GF-D8 (cell line): ENCODE measurements around the gene SLC30A2.
"Not testable (repeated sequence)": the region's sequence is repeated elsewhere in the genome, so short reads cannot be mapped to it uniquely, and the experiment has no call there.

Experiments used
- DNase-seq: peaks from one replicate; lab custom pipeline; 2025; lab: John Stamatoyannopoulos, UW

Gene SLC30A2

DNA sequence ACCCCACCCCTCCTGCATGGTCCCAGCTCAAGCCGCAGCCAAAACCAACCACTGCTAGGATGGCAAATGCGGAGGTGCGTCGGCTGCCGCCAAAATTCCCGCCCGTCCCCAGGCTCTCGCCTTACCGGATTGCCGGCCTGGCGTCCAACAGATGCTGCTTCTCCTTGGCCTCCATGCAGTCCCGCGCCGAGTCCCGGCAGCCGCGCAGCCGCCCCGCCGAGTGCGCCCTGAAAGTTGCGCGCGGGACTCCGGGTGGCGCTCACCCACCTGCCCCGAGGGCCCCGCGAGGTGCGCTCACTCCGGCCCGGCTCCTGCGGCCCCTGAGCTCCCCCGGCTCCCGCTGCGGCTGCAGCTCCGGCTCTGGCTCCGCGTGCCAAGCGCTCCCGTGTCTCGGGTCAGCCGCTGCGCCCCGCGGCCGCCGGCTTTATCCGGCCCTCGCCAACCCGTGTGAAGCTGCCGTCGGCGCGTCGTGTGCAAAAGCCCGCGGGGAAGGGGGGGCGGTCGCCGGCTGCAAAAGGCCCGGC is at the start of gene SLC30A2:
Gene SLC30A2, minus strand, starts transcription at position 397 of the 524 bp plus-strand sequence. Its CDS starts 222 bp downstream, at position 175.
- no peak for DNase-seq

GRCh38 chr1:26094677-26095383 is 48.9 kb upstream of the SLC30A2 start:
- no peak for DNase-seq

- DNase-seq, result no peak
Observed at GRCh38 chr1:26094076-26094669, 48.3 kb upstream of the SLC30A2 start.

DNA sequence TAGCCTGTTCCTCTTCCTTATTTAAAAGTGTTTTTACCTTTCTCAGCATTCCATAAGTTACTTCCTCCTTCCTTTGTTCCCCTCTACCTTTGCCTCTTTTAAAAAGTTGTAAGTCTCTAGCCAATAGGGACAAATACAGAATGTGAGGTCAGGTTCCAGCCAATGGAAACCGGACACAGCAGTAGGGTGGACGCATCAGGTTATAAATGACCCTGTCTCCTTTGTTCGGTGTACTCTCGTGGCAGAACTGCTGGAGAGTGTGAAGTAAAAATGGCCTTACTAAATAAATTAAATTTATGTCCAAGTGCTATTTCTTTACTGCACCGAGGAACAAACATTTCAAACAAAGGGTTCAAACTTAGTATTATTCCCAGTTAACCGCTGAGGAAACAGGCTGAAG is 47.7 kb upstream of the SLC30A2 start:
- DNase-seq, result not testable (repeated sequence)

DNA sequence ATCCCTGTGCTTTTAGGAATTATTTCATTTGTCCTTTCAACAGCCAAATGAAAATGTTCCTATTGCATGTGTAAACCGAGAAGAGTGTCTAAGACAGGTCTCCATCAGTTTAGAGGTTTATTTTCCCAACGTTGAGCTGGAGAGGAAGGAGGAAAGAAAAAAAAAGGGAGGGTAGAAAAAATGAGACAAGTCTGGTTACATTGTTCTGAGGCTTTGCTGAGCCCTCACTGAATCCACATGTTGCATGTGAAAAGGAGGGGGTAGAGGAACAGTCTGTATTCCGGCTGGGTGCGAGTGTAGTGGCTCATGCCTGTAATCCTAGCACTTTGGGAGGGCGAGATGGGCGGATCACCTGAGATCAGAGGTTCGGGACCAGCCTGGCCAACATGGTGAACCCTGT is 46.5 kb upstream of the SLC30A2 start:
- DNase-seq, result no peak

DNA sequence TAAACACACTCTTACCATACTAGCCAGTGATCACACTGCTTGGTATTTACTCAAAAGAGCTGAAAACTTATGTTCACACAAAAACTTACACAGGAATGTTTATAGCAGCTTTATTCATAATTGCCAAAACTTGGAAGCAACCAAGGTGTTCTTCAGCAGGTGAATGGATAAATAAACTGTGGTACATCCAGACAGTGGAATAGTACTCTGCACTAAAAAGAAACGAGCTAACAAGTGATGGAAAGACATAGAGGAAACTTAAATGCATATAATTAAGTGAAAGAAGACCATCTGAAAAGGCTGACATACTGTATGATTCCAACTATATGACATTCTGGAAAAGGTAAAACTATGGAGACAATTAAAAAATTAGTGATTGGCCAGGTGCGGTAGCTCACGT is 45.0 kb upstream of the SLC30A2 start:
- no peak for DNase-seq

GRCh38 chr1:26089125-26089524 is 43.2 kb upstream of the SLC30A2 start:
- DNase-seq, result no peak

GRCh38 chr1:26084844-26085243 is 38.9 kb upstream of the SLC30A2 start:
- no peak for DNase-seq

DNA sequence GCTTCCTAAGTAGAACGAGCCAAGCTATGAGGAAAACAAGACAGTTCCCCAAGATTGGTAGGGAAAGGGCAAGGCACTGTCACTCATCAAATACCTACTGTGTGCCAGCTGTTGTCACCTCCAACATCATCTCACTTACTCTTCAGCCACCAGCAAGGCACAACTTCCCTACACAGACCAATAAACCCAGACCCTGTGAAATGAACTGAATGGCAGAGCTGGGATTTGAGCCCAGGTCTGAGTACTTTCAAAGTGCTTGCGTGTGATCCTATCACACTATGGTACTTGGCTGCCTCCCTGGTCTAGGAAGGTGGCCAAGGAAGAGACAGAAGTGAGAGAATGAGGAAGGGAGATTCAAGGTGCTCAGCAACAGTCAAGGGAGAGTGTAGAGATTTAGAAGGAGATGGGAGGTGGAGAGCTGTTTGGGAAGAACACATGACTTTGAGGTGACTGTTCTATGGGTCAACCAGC is 38.2 kb upstream of the SLC30A2 start:
- no peak for DNase-seq

- no peak for DNase-seq
Observed at GRCh38 chr1:26083208-26083607, 37.3 kb upstream of the SLC30A2 start.

- DNase-seq, result no peak
Observed at GRCh38 chr1:26082020-26082350, 36.1 kb upstream of the SLC30A2 start.

- DNase-seq, result no peak
Observed at GRCh38 chr1:26081267-26082019, 35.5 kb upstream of the SLC30A2 start.

DNA sequence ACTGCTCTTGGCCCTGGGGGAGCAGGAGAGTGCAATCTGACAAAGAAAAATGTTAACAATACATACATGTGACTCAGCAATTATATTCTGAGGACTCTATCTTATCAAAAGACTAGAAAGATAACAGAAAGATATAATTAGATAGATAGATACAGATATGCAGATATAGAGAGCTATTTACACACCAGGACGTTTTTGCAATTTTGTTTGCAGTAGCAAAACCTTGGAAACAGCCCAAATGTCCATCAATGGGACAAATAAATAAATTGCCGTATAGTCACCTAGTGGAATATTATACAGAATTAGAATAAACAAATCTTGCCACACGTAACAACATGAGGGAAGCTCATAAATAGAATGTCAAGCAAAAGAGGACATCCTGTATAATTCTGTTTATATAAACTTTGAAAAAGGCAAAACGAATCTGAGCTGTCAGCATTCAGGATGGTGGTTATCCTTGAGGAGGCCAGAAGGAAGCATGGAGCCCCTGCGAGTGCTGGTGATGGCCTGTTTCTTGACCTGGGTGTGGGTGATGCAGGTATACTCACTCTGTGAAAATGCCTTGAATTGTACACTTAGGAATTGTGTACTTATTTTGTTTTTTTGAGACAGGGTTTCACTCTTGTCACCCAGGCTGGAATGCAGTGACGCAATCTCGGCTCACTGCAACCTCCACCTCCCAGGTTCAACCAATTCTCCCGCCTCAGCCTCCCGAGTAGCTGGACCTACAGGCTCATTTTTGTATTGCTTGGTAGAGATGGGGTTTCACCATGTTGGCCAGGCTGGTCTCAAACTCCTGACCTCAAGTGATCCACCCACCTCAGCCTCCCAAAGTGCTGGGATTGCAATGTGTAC is 34.3 kb upstream of the SLC30A2 start:
- DNase-seq, result no peak

DNA sequence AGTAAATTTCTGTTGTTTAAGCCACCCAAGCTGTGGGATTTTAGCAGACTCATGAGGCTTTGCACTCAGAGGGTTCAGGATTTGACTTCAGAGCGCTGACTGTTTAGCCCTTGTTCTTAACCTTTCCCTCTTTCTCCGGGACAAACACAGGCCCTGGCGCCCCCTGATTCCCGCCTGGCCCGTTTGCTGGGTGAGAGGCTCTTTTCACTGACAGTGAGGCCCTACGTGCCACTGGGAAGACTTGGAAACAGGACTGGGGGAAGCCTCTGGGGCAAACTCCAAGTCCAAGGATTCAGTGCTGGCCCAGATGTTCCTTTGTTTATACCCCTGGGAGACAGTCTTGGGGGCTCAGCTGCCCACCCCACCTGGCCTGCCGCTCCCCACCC is 33.3 kb upstream of the SLC30A2 start:
- DNase-seq, result no peak

DNA sequence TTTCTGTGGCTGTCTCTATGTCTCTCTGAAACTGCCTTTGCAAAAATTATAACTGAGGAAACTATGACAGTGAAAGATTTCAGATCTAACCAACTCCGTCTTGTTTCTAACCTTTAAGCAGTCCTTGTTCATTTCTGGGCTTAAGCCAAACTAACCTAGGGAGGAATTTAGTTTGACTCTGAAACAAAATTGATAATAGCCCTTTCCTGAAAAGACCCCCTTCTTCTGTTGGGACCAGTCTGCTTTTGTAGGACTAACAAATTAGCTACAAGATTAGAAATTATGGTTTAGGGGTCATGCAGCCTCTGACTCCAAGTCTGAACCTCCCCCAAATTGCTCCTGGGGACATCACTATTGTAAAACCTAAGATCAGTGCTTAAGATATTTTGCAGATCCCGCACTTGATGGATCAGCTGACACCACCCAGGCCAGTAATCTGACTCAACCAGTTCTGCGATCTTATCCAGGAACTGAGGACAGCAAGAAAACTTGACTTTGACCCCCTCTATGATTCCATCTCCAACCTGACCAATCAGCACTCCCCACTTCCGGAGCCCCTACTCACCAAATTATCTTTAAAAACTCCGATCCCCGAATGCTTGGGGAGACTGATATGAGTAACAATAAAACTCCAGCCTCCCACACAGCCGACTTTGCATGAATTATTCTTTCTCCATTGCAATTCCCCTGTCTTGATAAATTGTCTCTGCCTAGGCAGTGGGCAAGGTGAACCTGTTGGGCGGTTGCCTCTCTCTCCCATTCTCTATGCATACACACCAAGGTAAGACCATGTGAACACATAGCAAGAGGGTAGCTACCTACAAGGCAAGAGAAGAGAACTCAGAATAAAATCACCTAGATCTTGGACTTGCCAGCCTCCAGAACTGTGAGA is 32.6 kb upstream of the SLC30A2 start:
- no peak for DNase-seq

DNA sequence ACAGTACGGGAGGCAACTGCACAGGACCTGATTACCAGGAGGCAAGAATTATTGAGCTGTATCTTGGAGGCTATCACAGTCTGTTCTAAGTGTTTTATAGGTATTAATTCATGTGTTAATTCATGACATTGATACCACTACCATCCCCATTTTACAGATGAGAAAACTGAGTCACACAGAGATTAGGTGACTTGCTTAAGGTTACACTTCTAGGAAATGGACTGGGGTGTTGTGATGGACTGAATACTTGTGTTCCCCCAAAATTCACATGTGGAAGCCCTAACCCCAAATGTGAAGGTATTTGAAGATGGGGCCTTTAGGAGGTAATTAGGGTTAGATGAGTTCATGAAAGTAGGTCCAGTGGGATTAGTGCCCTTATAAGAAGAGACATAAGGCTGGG is 31.6 kb upstream of the SLC30A2 start:
- DNase-seq, result no peak

- DNase-seq, result no peak
Observed at GRCh38 chr1:26075421-26076144, 29.7 kb upstream of the SLC30A2 start.

GRCh38 chr1:26072305-26072704 is 26.4 kb upstream of the SLC30A2 start:
- DNase-seq, result no peak

GRCh38 chr1:26070963-26071342 is 25.0 kb upstream of the SLC30A2 start:
- DNase-seq, result no peak

DNA sequence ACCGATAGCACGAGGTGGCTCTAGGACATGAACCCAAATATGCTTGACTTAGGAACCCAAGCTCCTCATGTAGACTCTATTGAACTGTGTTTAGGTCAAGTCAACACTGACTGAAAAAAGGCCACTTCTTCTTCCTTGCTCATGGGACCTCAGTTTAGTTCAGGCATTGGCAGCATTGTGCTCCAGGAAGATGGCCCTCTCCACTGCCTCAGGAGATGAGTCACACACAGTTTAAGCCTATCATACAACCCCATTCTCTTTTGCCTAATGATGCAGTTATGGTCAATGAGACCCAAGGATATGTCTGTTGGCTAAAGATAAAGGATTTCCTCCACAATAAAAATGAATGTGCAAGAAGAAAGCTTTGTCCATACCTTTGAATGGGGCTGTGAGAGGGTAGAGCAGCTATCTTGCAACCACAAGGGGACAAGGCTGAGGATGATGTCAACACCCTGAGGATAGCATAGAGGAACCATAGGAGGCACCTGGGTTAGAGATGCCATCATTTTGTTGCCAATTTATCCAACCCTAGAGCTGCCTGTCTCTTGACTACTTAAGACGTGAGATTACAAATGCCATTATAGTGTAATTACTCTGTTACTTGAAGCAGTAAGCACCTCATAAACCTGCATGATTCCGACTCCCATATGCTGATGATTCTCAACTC is 24.5 kb upstream of the SLC30A2 start:
- no peak for DNase-seq
